Mammary epithelial cell (primary cell): Measurements from ENCODE around the gene NEFH.
A peak's percentile ranks its signal among the peaks of the same experiment; 100 is the strongest.

Experiments
- EZH2 ChIP-seq: IDR thresholded peaks from 2 replicates; pipeline ENCODE4 v1.6.1; 2012; ENCODE audit warnings: low read length, inconsistent platforms, borderline replicate concordance
- TF ChIP-seq, protein P1 (sequence below), 2 donors: IDR thresholded peaks in 1 of 2; conservative IDR thresholded peaks in 1 of 2; 2 replicates each; pipeline ENCODE4 v1.5.1; 2011 to 2012; ENCODE audit warnings: inconsistent platforms in 2 of 2, low read length in 2 of 2, mild to moderate bottlenecking in 2 of 2, control low read depth in 1 of 2, low read depth in 1 of 2; ENCODE audit not compliant: insufficient read depth in 1 of 2; ENCODE audit errors: extremely low read depth in 1 of 2

DNA sequence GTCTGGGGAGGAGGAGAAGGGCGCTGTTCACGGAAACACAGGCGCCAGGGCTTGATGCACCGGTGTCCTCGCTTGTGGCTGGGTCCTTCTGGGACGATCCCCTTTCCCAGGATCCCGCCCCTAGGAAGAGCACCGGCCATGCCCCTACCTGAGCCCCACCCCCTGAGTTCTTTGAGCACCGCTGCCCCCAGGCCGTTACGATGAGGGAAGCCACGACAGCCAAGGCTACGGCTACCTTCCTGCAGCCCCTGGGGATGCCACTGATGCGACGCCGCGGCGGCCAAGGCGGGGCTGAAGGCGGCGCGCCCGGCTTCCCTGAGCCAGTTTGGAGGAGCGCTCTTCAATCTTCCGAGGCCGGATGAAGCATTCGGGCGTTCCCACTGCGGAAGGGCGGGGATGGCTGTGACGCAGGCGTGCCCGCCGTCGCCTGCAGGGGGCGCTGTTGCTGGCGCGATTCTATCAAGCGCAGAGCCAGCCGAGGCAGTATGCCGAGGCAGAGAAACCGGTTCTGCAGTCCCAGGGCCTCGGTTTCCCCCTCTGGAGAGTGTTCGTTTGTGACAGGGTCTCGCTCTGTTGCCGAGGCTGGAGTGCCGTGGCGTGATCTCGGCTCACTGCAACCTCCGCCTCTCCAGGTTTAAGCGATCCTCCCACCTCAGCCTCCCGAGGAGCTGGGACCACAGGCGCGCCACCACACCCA lies 9.7 kb upstream of the NEFH start:
- TF ChIP-seq, protein P1, sequence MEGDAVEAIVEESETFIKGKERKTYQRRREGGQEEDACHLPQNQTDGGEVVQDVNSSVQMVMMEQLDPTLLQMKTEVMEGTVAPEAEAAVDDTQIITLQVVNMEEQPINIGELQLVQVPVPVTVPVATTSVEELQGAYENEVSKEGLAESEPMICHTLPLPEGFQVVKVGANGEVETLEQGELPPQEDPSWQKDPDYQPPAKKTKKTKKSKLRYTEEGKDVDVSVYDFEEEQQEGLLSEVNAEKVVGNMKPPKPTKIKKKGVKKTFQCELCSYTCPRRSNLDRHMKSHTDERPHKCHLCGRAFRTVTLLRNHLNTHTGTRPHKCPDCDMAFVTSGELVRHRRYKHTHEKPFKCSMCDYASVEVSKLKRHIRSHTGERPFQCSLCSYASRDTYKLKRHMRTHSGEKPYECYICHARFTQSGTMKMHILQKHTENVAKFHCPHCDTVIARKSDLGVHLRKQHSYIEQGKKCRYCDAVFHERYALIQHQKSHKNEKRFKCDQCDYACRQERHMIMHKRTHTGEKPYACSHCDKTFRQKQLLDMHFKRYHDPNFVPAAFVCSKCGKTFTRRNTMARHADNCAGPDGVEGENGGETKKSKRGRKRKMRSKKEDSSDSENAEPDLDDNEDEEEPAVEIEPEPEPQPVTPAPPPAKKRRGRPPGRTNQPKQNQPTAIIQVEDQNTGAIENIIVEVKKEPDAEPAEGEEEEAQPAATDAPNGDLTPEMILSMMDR (conservative IDR thresholded peaks at IDR 0.05 in 1 of 2, IDR thresholded peaks at IDR 0.05 in 1 of 2; ENCODE audit: extremely low read depth in 1 of 2, insufficient read depth in 1 of 2, low read depth in 1 of 2, low read length in 2 of 2) = peak; percentile 63 to 91
- no peak for TF ChIP-seq EZH2
